SK-N-SH (cell line): ENCODE data around the gene FGD4. TPM values are rescaled to one million over a fixed set of nuclear protein-coding genes. Genes with fewer than 3 reads are reported as not detected.

Experiments
- CTCF ChIA-PET: fragments of 300-600, 350-600 bp; formaldehyde crosslinking; extraction: SDS; loops from one replicate; lab custom pipeline; 2021; lab: Yijun Ruan, JAX
- POLR2A ChIA-PET: fragments of 350-600 bp; sonication (Branson Sonifier 250); formaldehyde crosslinking; extraction: SDS; loops from one replicate; lab custom pipeline; 2020; ENCODE audit warnings: antibody characterized with exemption, inconsistent platforms; lab: Yijun Ruan, JAX
- DNase-seq: peaks from one replicate; pipeline ENCODE4 v3.0.0; 2012
- H2AFZ ChIP-seq: fragments of 200-600 bp; sonication (generic); 2 replicates; pipeline ENCODE4 v1.8.1; 2016; ENCODE audit warnings: antibody characterized with exemption, mild to moderate bottlenecking, low read depth
- H3F3A ChIP-seq: fragments of 200-600 bp; sonication (generic); replicated peaks from 2 replicates; pipeline ENCODE3; 2016; ENCODE audit warnings: antibody characterized with exemption, mild to moderate bottlenecking; ENCODE audit not compliant: insufficient read depth
- H3K27ac ChIP-seq, 2 experiments: fragments of 200-500 bp in 1 of 2; fragments of 200-600 bp in 1 of 2; sonication (Bioruptor generic) in 1 of 2; sonication (generic), shearing (Covaris generic) in 1 of 2; 2 replicates each; pipeline versions ENCODE4 v1.5.1 to v1.6.1; 2014 to 2016; ENCODE audit warnings: low read depth in 2 of 2, inconsistent platforms in 1 of 2, low read length in 1 of 2, mild to moderate bottlenecking in 1 of 2, mixed read lengths in 1 of 2
- H3K27me3 ChIP-seq: fragments of 200-600 bp; sonication (generic), shearing (Covaris generic); 2 replicates; pipeline ENCODE4 v1.6.1; 2016; ENCODE audit warnings: mixed run types; ENCODE audit not compliant: insufficient read depth
- H3K36me3 ChIP-seq, 2 experiments: fragments of 200-500 bp in 1 of 2; fragments of 200-600 bp in 1 of 2; sonication (Bioruptor generic) in 1 of 2; sonication (generic) in 1 of 2; replicated peaks in 1 of 2; 2 replicates each; pipeline versions ENCODE3 to v1.5.1; 2014 to 2016; ENCODE audit warnings: low read length in 1 of 2, mild to moderate bottlenecking in 1 of 2; ENCODE audit not compliant: insufficient read depth in 2 of 2, control insufficient read depth in 1 of 2
- H3K4me1 ChIP-seq, 2 experiments: fragments of 200-500 bp in 1 of 2; fragments of 200-600 bp in 1 of 2; sonication (Bioruptor generic) in 1 of 2; sonication (generic), shearing (Covaris generic) in 1 of 2; 2 replicates each; pipeline versions ENCODE4 v1.5.1 to v1.6.1; 2014 to 2016; ENCODE audit warnings: low read depth in 1 of 2, low read length in 1 of 2, mixed run types in 1 of 2; ENCODE audit not compliant: insufficient read depth in 2 of 2, control insufficient read depth in 1 of 2
- H3K4me2 ChIP-seq: fragments of 200-600 bp; sonication (generic), shearing (Covaris generic); 2 replicates; pipeline ENCODE4 v1.6.1; 2017; ENCODE audit warnings: mixed run types
- H3K4me3 ChIP-seq, 2 experiments: fragments of 200-500 bp in 1 of 2; fragments of 200-600 bp in 1 of 2; sonication (Bioruptor generic) in 1 of 2; sonication (generic), shearing (Covaris generic) in 1 of 2; 2 replicates each; pipeline versions ENCODE4 v1.5.1 to v1.8.1; 2014 to 2016; ENCODE audit warnings: low read depth in 2 of 2, inconsistent platforms in 1 of 2, low read length in 1 of 2, mild to moderate bottlenecking in 1 of 2, mixed read lengths in 1 of 2, moderate library complexity in 1 of 2
- H3K79me2 ChIP-seq: fragments of 200-600 bp; sonication (generic); 2 replicates; pipeline ENCODE4 v1.8.1; 2017; ENCODE audit warnings: mild to moderate bottlenecking; ENCODE audit not compliant: insufficient read depth
- H3K9ac ChIP-seq: fragments of 200-600 bp; sonication (generic); 2 replicates; pipeline ENCODE4 v1.6.1; 2017; ENCODE audit warnings: mixed run types
- H3K9me2 ChIP-seq: fragments of 200-600 bp; sonication (generic); 2 replicates; pipeline ENCODE4 v1.6.1; 2017; ENCODE audit warnings: mixed run types
- H3K9me3 ChIP-seq: fragments of 200-600 bp; sonication (generic); 2 replicates; pipeline ENCODE4 v1.6.1; 2017; ENCODE audit warnings: mixed run types, mild to moderate bottlenecking, moderate library complexity
- H4K20me1 ChIP-seq: fragments of 200-600 bp; sonication (generic); 2 replicates; pipeline ENCODE4 v1.6.1; 2017; ENCODE audit warnings: mild to moderate bottlenecking, mixed run types; ENCODE audit not compliant: insufficient read depth
- CHD2 ChIP-seq: fragments of 150-350 bp; IDR thresholded peaks from 2 replicates; pipeline ENCODE4 v1.6.1; 2018; ENCODE audit warnings: low read length; ENCODE audit not compliant: partially characterized antibody
- EP300 ChIP-seq, 2 experiments: IDR thresholded peaks; 2 replicates each; pipeline versions ENCODE4 v1.4.0 to v1.6.1; 2012; ENCODE audit warnings: borderline replicate concordance in 1 of 2, low read depth in 1 of 2, low read length in 1 of 2
- GABPA ChIP-seq: IDR thresholded peaks from 2 replicates; pipeline ENCODE4 v1.4.0; 2012; ENCODE audit warnings: low read depth, mild to moderate bottlenecking
- MEF2A ChIP-seq: IDR thresholded peaks from 2 replicates; pipeline ENCODE4 v1.4.0; 2012; ENCODE audit warnings: low read depth, borderline replicate concordance
- NFIC ChIP-seq: IDR thresholded peaks from 2 replicates; pipeline ENCODE4 v1.4.0; 2012; ENCODE audit warnings: borderline replicate concordance
- NRF1 ChIP-seq: IDR thresholded peaks from 2 replicates; pipeline ENCODE4 v1.6.1; 2012; ENCODE audit warnings: low read depth, mild to moderate bottlenecking, low read length
- PBX3 ChIP-seq: IDR thresholded peaks from 2 replicates; pipeline ENCODE4; 2012
- RCOR1 ChIP-seq: fragments of 150-350 bp; IDR thresholded peaks from 2 replicates; pipeline ENCODE4 v1.6.1; 2017; ENCODE audit warnings: antibody characterized with exemption, low read length
- REST ChIP-seq: IDR thresholded peaks from 2 replicates; pipeline ENCODE4 v1.6.1; 2012; ENCODE audit warnings: mild to moderate bottlenecking, low read depth, low read length, moderate library complexity
- RXRA ChIP-seq: IDR thresholded peaks from 2 replicates; pipeline ENCODE4 v1.4.0; 2012; ENCODE audit warnings: low read depth, mild to moderate bottlenecking, borderline replicate concordance
- ZBTB33 ChIP-seq: IDR thresholded peaks from 2 replicates; pipeline ENCODE4 v1.4.0; 2012; ENCODE audit warnings: low read depth, borderline replicate concordance
- WGBS: methylation state at CpG from one replicate; pipeline ENCODE4 v1.1.6; 2017; ENCODE audit warnings: low lambda C conversion rate; 5-methylcytosine and 5-hydroxymethylcytosine counted together
- polyA plus RNA-seq, 3 experiments: library from polyadenylated mRNA; depleted of rRNA; stranded (reverse); fragments of >200 nt; gene quantifications; 2 replicates each; pipeline ENCODE4 v1.2.3, GENCODE V29; 2012

The FGD4 gene
- polyA plus RNA-seq, 1 of the 3 experiments (the other 2 are of a cell fraction), result 0.26 TPM

- H3F3A ChIP-seq, result no peaks in the 10 kb centered on the region
- no peak overlapping the region for H3K4me2 ChIP-seq
- H3K9me3 ChIP-seq, result no peaks in the 10 kb centered on the region
- no peak for DNase-seq
- no peaks in the 10 kb centered on the region for H3K36me3 ChIP-seq
- no peak for TF ChIP-seq RCOR1
- TF ChIP-seq NFIC, result no peak
- TF ChIP-seq MEF2A, result no peak
- TF ChIP-seq ZBTB33, result no peak
- TF ChIP-seq CHD2, result no peak
- TF ChIP-seq REST, result no peak
- TF ChIP-seq NRF1, result no peak
- no peak for TF ChIP-seq GABPA
- TF ChIP-seq RXRA, result no peak
- TF ChIP-seq PBX3, result no peak
- no peak for TF ChIP-seq EP300 (IDR thresholded peaks at IDR 0.05; ENCODE audit: borderline replicate concordance in 1 of 2, low read depth in 1 of 2, low read length in 1 of 2)
- TF ChIP-seq, all 33 proteins: peak for 0
- 96% methylated on average over 2 of the region's 2 CpGs for WGBS
- Histone ChIP-seq H3K27ac (no peak overlapping the region), H4K20me1 (no peaks in the 10 kb centered on the region), H3K9ac (no peak overlapping the region), H3K4me3 (no peak overlapping the region), H3K27me3 (no peaks in the 10 kb centered on the region), H2AFZ (no peak overlapping the region), H3K79me2 (no peaks in the 10 kb centered on the region), H3K4me1 (no peaks in the 10 kb centered on the region; a peak in 1 of 4 replicates), H3K9me2 (no peaks in the 10 kb centered on the region)
- POLR2A ChIA-PET, result interaction anchor here (0.6 kb wide), 1 partner anchor 314 kb away, joined by 4 read pairs; no protein-coding TSS in a partner anchor
- CTCF ChIA-PET, result interaction anchor here (0.7 to 0.8 kb wide), 2 partner anchors 56 to 243 kb away, joined by 3 read pairs; partner anchors contain the start of gene YARS2
Observed at GRCh38 chr12:32512379-32512778, 113.0 kb downstream of the FGD4 start.
